ENCODE measurements around the gene TTC16. TPM values are rescaled to one million over a fixed set of nuclear protein-coding genes. Genes with fewer than 3 reads are reported as not detected.

The TTC16 gene
- total and polyA plus RNA-seq, 4 donors, result 0.02 to 0.08 TPM; not detected in 2

DNA sequence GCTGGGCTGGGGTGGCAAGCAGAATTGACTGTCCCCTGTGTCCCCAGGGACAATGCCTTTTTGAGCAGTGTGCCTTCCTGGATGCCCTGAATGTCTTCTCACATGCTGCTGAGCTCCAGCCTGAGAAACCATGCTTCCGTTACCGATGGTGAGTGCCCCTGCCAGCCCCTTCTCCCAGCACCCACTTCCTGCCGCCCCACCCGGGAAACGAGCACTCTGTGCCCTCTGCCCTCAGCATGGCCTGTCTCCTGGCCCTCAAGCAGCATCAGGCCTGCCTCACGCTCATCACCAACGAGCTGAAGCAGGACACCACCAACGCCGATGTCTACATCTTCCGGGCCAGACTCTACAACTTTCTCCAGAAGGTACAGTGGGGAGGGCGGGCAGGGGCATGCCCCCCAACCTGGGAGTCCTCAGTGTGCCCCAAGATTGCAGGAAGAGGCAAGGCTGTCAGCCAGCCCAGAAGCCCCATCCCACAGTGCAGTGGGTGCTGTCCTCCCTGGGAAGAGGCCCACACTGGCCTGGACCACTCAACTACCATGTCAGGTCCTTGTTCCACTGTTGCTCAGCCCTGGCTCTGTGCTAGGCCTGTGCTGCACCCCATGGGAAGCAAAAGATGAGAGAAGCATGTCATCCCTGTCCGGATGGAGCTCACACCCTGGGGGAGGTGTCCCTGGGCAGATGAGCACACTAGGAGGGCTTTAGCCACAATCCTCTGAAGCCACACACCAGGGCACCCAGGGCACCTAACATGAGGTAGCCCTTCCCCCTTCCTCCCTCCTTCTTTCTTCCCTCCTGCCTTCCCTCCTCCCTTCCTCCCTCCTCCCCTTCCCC lies 4.4 kb downstream of the TTC16 start:
- no peak overlapping the region for H3K27ac ChIP-seq (ENCODE audit: low read depth in 1 of 2, low read length in 2 of 2)

GRCh38 chr9:127720865-127721227 lies 5.0 kb downstream of the TTC16 start:
- Histone ChIP-seq H3K27me3 (ENCODE audit: control insufficient read depth in 4 of 4, insufficient read depth in 4 of 4, low read length in 3 of 4) (no peaks in the 10 kb centered on the region), H3K27ac (ENCODE audit: low read depth in 1 of 2, low read length in 2 of 2) (no peak overlapping the region), H3K9me3 (ENCODE audit: control insufficient read depth in 4 of 4, low read length in 3 of 4) (no peaks in the 10 kb centered on the region), H3K36me3 (ENCODE audit: control insufficient read depth in 4 of 4, insufficient read depth in 3 of 4, low read depth in 1 of 4, low read length in 3 of 4) (no peaks in the 10 kb centered on the region), H3K4me3 (ENCODE audit: low read depth in 1 of 3, low read length in 3 of 3) (no peak overlapping the region), H3K9ac (ENCODE audit: low read depth in 1 of 2, low read length in 2 of 2) (no peak overlapping the region), H3K4me1 (ENCODE audit: control insufficient read depth in 4 of 4, insufficient read depth in 4 of 4, low read length in 3 of 4) (peaks cover 3 to 11% (median 6%) of the 10 kb centered on the region in 4 donors)
- no peak for DNase-seq (ENCODE audit: low spot score)
- TF ChIP-seq HNF4A (conservative IDR thresholded peaks at IDR 0.05) (no peak), RAD21 (IDR thresholded peaks at IDR 0.05) (no peak), RXRA (IDR thresholded peaks at IDR 0.05) (no peak), ZBTB33 (IDR thresholded peaks at IDR 0.05) (no peak), JUND (IDR thresholded peaks at IDR 0.05) (no peak), NR2F2 (IDR thresholded peaks at IDR 0.05) (no peak), GABPA (IDR thresholded peaks at IDR 0.05 in 1 of 2, conservative IDR thresholded peaks at IDR 0.05 in 1 of 2) (no peak), FOXA2 (IDR thresholded peaks at IDR 0.05) (no peak), YY1 (IDR thresholded peaks at IDR 0.05) (no peak), FOXA1 (IDR thresholded peaks at IDR 0.05) (no peak), HNF4G (IDR thresholded peaks at IDR 0.05) (no peak)
- TF ChIP-seq, protein P1, sequence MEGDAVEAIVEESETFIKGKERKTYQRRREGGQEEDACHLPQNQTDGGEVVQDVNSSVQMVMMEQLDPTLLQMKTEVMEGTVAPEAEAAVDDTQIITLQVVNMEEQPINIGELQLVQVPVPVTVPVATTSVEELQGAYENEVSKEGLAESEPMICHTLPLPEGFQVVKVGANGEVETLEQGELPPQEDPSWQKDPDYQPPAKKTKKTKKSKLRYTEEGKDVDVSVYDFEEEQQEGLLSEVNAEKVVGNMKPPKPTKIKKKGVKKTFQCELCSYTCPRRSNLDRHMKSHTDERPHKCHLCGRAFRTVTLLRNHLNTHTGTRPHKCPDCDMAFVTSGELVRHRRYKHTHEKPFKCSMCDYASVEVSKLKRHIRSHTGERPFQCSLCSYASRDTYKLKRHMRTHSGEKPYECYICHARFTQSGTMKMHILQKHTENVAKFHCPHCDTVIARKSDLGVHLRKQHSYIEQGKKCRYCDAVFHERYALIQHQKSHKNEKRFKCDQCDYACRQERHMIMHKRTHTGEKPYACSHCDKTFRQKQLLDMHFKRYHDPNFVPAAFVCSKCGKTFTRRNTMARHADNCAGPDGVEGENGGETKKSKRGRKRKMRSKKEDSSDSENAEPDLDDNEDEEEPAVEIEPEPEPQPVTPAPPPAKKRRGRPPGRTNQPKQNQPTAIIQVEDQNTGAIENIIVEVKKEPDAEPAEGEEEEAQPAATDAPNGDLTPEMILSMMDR (IDR thresholded peaks at IDR 0.05; ENCODE audit: low read depth, low read length, missing input control), result no peak

More for the DNA sequence above, 4.4 kb downstream of the TTC16 start:
- TF ChIP-seq EGR1 (IDR thresholded peaks at IDR 0.05; ENCODE audit: low read depth in 2 of 2) (no peak), FOXA1 (IDR thresholded peaks at IDR 0.05) (no peak), SP1 (IDR thresholded peaks at IDR 0.05) (no peak)
- TF ChIP-seq, protein P2, sequence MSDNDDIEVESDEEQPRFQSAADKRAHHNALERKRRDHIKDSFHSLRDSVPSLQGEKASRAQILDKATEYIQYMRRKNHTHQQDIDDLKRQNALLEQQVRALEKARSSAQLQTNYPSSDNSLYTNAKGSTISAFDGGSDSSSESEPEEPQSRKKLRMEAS (IDR thresholded peaks at IDR 0.05), result no peak
- H3K4me3 ChIP-seq (ENCODE audit: low read depth in 1 of 3, low read length in 3 of 3), result no peak overlapping the region
- WGBS, result 83% methylated on average over 12 of the region's 12 CpGs
- no peaks in the 10 kb centered on the region for H3K36me3 ChIP-seq (ENCODE audit: control insufficient read depth in 4 of 4, insufficient read depth in 3 of 4, low read depth in 1 of 4, low read length in 3 of 4)
- H3K27me3 ChIP-seq (ENCODE audit: control insufficient read depth in 4 of 4, insufficient read depth in 4 of 4, low read length in 3 of 4), result no peaks in the 10 kb centered on the region
- no peak overlapping the region for H3K9ac ChIP-seq (ENCODE audit: low read depth in 1 of 2, low read length in 2 of 2)
- H3K4me1 ChIP-seq (ENCODE audit: control insufficient read depth in 4 of 4, insufficient read depth in 4 of 4, low read length in 3 of 4), result peaks cover 3 to 12% (median 6%) of the 10 kb centered on the region in 4 donors
- no peak for DNase-seq (ENCODE audit: low spot score)
- H3K9me3 ChIP-seq (ENCODE audit: control insufficient read depth in 4 of 4, low read length in 3 of 4), result no peaks in the 10 kb centered on the region
